CD4-positive, alpha-beta T cell (primary cell): ENCODE measurements around the gene TMEM120A. TPM values are rescaled to one million over a fixed set of nuclear protein-coding genes. Genes with fewer than 3 reads are reported as not detected.

Experiments used
- ATAC-seq: fragments of 200-7000 bp; cut with Tn5 transposase; one replicate; pipeline ENCODE4 v1.10.0; 2022; ENCODE audit warnings: mild to moderate bottlenecking; ENCODE audit not compliant: poor library complexity
- CTCF ChIA-PET: fragments of 350-600 bp; sonication (Branson Sonifier 250); formaldehyde crosslinking; loops from one replicate; lab custom pipeline; 2021; ENCODE audit warnings: antibody characterized with exemption, inconsistent platforms; lab: Charles Lee
- POLR2A ChIA-PET: fragments of 350-600 bp; sonication (Branson Sonifier 250); formaldehyde crosslinking; loops from one replicate; lab custom pipeline; 2021; ENCODE audit warnings: antibody characterized with exemption, inconsistent platforms; lab: Charles Lee
- DNase-seq, 14 experiments: peaks; one replicate each; pipeline ENCODE4 v3.0.0-alpha.2; 2013 to 2020; ENCODE audit warnings: mixed read lengths in 2 of 14
- H3K27ac ChIP-seq, 2 donors: one replicate each; pipeline versions ENCODE4 v1.5.1 to v1.7.0; 2013; ENCODE audit warnings: low read length in 2 of 2, low read depth in 1 of 2, mild to moderate bottlenecking in 1 of 2
- H3K27me3 ChIP-seq, 2 experiments: 1 replicate in 1 of 2; 2 replicates in 1 of 2; pipeline versions ENCODE4 v1.6.1 to v1.7.0; 2013; ENCODE audit warnings: low read length in 2 of 2, control low read depth in 1 of 2, mild to moderate bottlenecking in 1 of 2, moderate library complexity in 1 of 2; ENCODE audit not compliant: insufficient read depth in 2 of 2, control insufficient read depth in 1 of 2
- H3K36me3 ChIP-seq: one replicate; pipeline ENCODE4 v1.6.1; 2013; ENCODE audit warnings: low read length, control low read depth; ENCODE audit not compliant: insufficient read depth
- H3K4me1 ChIP-seq: one replicate; pipeline ENCODE4 v1.6.1; 2013; ENCODE audit warnings: low read length, control low read depth; ENCODE audit not compliant: insufficient read depth
- H3K4me3 ChIP-seq: one replicate; pipeline ENCODE4 v1.5.1; 2013; ENCODE audit warnings: mild to moderate bottlenecking, low read length, moderate library complexity
- H3K9me3 ChIP-seq, 2 experiments: 1 replicate in 1 of 2; 2 replicates in 1 of 2; pipeline versions ENCODE4 v1.6.1 to v1.7.0; 2013; ENCODE audit warnings: low read length in 2 of 2, mild to moderate bottlenecking in 2 of 2, control low read depth in 1 of 2, moderate library complexity in 1 of 2; ENCODE audit not compliant: control insufficient read depth in 1 of 2, insufficient read depth in 1 of 2
- H3K27ac Mint-ChIP-seq: one replicate; pipeline ENCODE4 v1.8.0; 2020; ENCODE audit warnings: mixed read lengths
- H3K27me3 Mint-ChIP-seq: one replicate; pipeline ENCODE4 v1.8.0; 2021; ENCODE audit warnings: mixed read lengths
- H3K36me3 Mint-ChIP-seq: one replicate; pipeline ENCODE4 v1.8.0; 2021; ENCODE audit warnings: low read depth, mixed read lengths
- H3K4me1 Mint-ChIP-seq: one replicate; pipeline ENCODE4 v1.8.0; 2021; ENCODE audit warnings: low read depth, mixed read lengths
- H3K4me3 Mint-ChIP-seq: one replicate; pipeline ENCODE4 v1.8.0; 2020; ENCODE audit warnings: mild to moderate bottlenecking, mixed read lengths
- H3K9me3 Mint-ChIP-seq: one replicate; pipeline ENCODE4 v1.8.0; 2020; ENCODE audit warnings: mixed read lengths
- CTCF ChIP-seq: fragments of 200-600 bp; IDR thresholded peaks from one replicate; pipeline ENCODE4 v1.8.0; 2022; ENCODE audit warnings: antibody characterized with exemption, mild to moderate bottlenecking
- intact Hi-C, 2 experiments: fragments of 100-400 bp; cut with DNase I in 1 of 2; cut with micrococcal nuclease in 1 of 2; formaldehyde crosslinking; loops; one replicate each; pipeline versions ENCODE4 v1.15.1 to v1.9.0; 2023 to 2025; cut with DNase I, micrococcal nuclease
- total RNA-seq, 174 experiments: library from RNA in 2 of 174; stranded (reverse) in 2 of 174; gene quantifications; one replicate each; pipeline ENCODE4 v1.2.3 and lab custom pipeline; 2021 to 2026

The TMEM120A gene
- total RNA-seq, 2 experiments from 2014 or later = 10.0 to 10.8 TPM

- Mint-ChIP-seq H3K9me3 (no peaks in the 10 kb centered on the region), H3K27me3 (no peaks in the 10 kb centered on the region), H3K4me1 (peaks cover 8% of the 10 kb centered on the region), H3K36me3 (peaks cover 56% of the 10 kb centered on the region), H3K4me3 (no peak overlapping the region), H3K27ac (no peak overlapping the region)
- CTCF ChIA-PET = no interaction called here
- POLR2A ChIA-PET = no interaction called here
- intact Hi-C loops = no loop called here
- Histone ChIP-seq H3K36me3 (peaks cover 15% of the 10 kb centered on the region), H3K4me1 (peaks cover 11% of the 10 kb centered on the region), H3K27me3 (no peaks in the 10 kb centered on the region), H3K9me3 (no peaks in the 10 kb centered on the region), H3K27ac (no peak overlapping the region), H3K4me3 (no peak overlapping the region)
- ATAC-seq (no peak), DNase-seq (no peak)
- no peak for TF ChIP-seq CTCF
These were observed 22.0 kb upstream of the TMEM120A start for GRCh38 chr7:76016191-76016947.

- POLR2A ChIA-PET = interaction anchor here (4.0 kb wide), 1 partner anchor 96 kb away, joined by 16 read pairs; the partner anchor contains the start of gene POR
- H3K4me1 ChIP-seq = peaks cover 29% of the 10 kb centered on the region
- Mint-ChIP-seq H3K4me3 (no peak overlapping the region), H3K27ac (no peak overlapping the region), H3K27me3 (no peaks in the 10 kb centered on the region), H3K4me1 (peaks cover 34% of the 10 kb centered on the region), H3K9me3 (no peaks in the 10 kb centered on the region), H3K36me3 (peaks cover 38% of the 10 kb centered on the region)
- H3K36me3 ChIP-seq = peaks cover 15% of the 10 kb centered on the region
- no peak overlapping the region for H3K27ac ChIP-seq
- CTCF ChIA-PET = interaction anchor here (3.2 kb wide), 1 partner anchor 9 kb away, joined by 17 read pairs; no protein-coding TSS in a partner anchor
- DNase-seq (no peak), ATAC-seq (no peak)
- H3K4me3 ChIP-seq = no peak overlapping the region
- no peaks in the 10 kb centered on the region for H3K27me3 ChIP-seq
- TF ChIP-seq CTCF = no peak
- H3K9me3 ChIP-seq = no peaks in the 10 kb centered on the region
- intact Hi-C loops = no loop called here
These were observed 17.1 kb upstream of the TMEM120A start for GRCh38 chr7:76011442-76011861.

- no peaks in the 10 kb centered on the region for H3K27me3 Mint-ChIP-seq
- peak overlapping the region; percentile 54 for H3K4me3 Mint-ChIP-seq
- TF ChIP-seq CTCF = no peak
- peaks cover 34% of the 10 kb centered on the region for H3K36me3 Mint-ChIP-seq
- Histone ChIP-seq H3K4me1 (peaks cover 29% of the 10 kb centered on the region), H3K36me3 (peaks cover 13% of the 10 kb centered on the region), H3K27me3 (no peaks in the 10 kb centered on the region), H3K4me3 (no peak overlapping the region), H3K9me3 (no peaks in the 10 kb centered on the region), H3K27ac (no peak overlapping the region)
- POLR2A ChIA-PET = interaction anchor here (2.0 to 4.0 kb wide), 2 partner anchors 10 to 95 kb away, joined by 7 to 16 read pairs; partner anchors contain the start of gene POR
- H3K4me1 Mint-ChIP-seq = peaks cover 34% of the 10 kb centered on the region
- DNase-seq = no peak
- CTCF ChIA-PET = interaction anchor here (3.2 kb wide), 1 partner anchor 10 kb away, joined by 17 read pairs; no protein-coding TSS in a partner anchor
- intact Hi-C loops = loop anchor here in 1 of 2 experiments (5.0 kb wide), 1 partner anchor 128 kb away; no protein-coding TSS in a partner anchor
- ATAC-seq = no peak
- no peaks in the 10 kb centered on the region for H3K9me3 Mint-ChIP-seq
- peak overlapping the region; percentile 34 for H3K27ac Mint-ChIP-seq
These were observed 15.5 kb upstream of the TMEM120A start for GRCh38 chr7:76009672-76010600.
